Chondrocyte (in vitro differentiated cells): ENCODE data around the gene NTPCR. TPM values are rescaled to one million over a fixed set of nuclear protein-coding genes. Genes with fewer than 3 reads are reported as not detected.

Experiments used
- DNase-seq: peaks from one replicate; pipeline ENCODE4 v3.0.0; 2021; ENCODE audit warnings: mixed read lengths, low spot score
- H3K27ac Mint-ChIP-seq: one replicate; pipeline ENCODE4 v1.8.0; 2021; ENCODE audit warnings: mild to moderate bottlenecking, moderate library complexity, mixed read lengths; ENCODE audit not compliant: unreplicated experiment
- H3K27me3 Mint-ChIP-seq: 2 replicates; pipeline ENCODE4 v1.8.0; 2021; ENCODE audit warnings: low read depth, mixed read lengths
- H3K36me3 Mint-ChIP-seq: 2 replicates; pipeline ENCODE4 v1.8.0; 2021; ENCODE audit warnings: low read depth, mixed read lengths
- H3K4me1 Mint-ChIP-seq: 2 replicates; pipeline ENCODE4 v1.8.0; 2021; ENCODE audit warnings: low read depth, mild to moderate bottlenecking, mixed read lengths
- H3K4me3 Mint-ChIP-seq: one replicate; pipeline ENCODE4 v1.8.0; 2021; ENCODE audit warnings: mild to moderate bottlenecking, moderate library complexity, mixed read lengths; ENCODE audit not compliant: unreplicated experiment
- H3K9me3 Mint-ChIP-seq: 2 replicates; pipeline ENCODE4 v1.8.0; 2021; ENCODE audit warnings: low read depth, mixed read lengths
- CTCF ChIP-seq: fragments of 200-600 bp; sonication (generic); IDR thresholded peaks from 2 replicates; pipeline ENCODE4 v1.5.0; 2021; ENCODE audit warnings: antibody characterized with exemption, mild to moderate bottlenecking, moderate library complexity
- total RNA-seq: library from RNA; stranded (reverse); gene quantifications from 3 replicates; pipeline ENCODE4 v1.2.1, GENCODE V29; 2021

NTPCR gene
- total RNA-seq, 1 donor from 2014 or later: 24.8 TPM

- Mint-ChIP-seq H3K4me1 (peaks cover 11% of the 10 kb centered on the region), H3K36me3 (no peaks in the 10 kb centered on the region), H3K4me3 (no peak overlapping the region), H3K27me3 (peaks cover 3% of the 10 kb centered on the region), H3K27ac (no peak overlapping the region), H3K9me3 (no peaks in the 10 kb centered on the region)
- no peak for DNase-seq
- TF ChIP-seq CTCF: no peak
Observed at GRCh38 chr1:232927830-232928505, 22.4 kb upstream of the NTPCR start.

GRCh38 chr1:232932486-232933425, 17.7 kb upstream of the NTPCR start:
- H3K4me3 Mint-ChIP-seq: no peak overlapping the region
- H3K27me3 Mint-ChIP-seq: peaks cover 3% of the 10 kb centered on the region
- peaks cover 11% of the 10 kb centered on the region for H3K4me1 Mint-ChIP-seq
- TF ChIP-seq CTCF: no peak
- no peak for DNase-seq
- no peak overlapping the region for H3K27ac Mint-ChIP-seq
- H3K9me3 Mint-ChIP-seq: no peaks in the 10 kb centered on the region
- no peaks in the 10 kb centered on the region for H3K36me3 Mint-ChIP-seq

GRCh38 chr1:232936941-232937340, 13.5 kb upstream of the NTPCR start:
- Mint-ChIP-seq H3K9me3 (no peaks in the 10 kb centered on the region), H3K4me3 (no peak overlapping the region), H3K36me3 (no peaks in the 10 kb centered on the region), H3K27ac (no peak overlapping the region), H3K4me1 (peaks cover 11% of the 10 kb centered on the region), H3K27me3 (peaks cover 3% of the 10 kb centered on the region)
- TF ChIP-seq CTCF: no peak
- no peak for DNase-seq

- DNase-seq: no peak
- TF ChIP-seq CTCF: no peak
- peaks cover 3% of the 10 kb centered on the region for H3K27me3 Mint-ChIP-seq
- no peaks in the 10 kb centered on the region for H3K9me3 Mint-ChIP-seq
- no peak overlapping the region for H3K4me3 Mint-ChIP-seq
- no peaks in the 10 kb centered on the region for H3K36me3 Mint-ChIP-seq
- peaks cover 9% of the 10 kb centered on the region for H3K4me1 Mint-ChIP-seq
- no peak overlapping the region for H3K27ac Mint-ChIP-seq
Observed at GRCh38 chr1:232937741-232938375, 12.6 kb upstream of the NTPCR start.

GRCh38 chr1:232938926-232939325, 11.5 kb upstream of the NTPCR start:
- Mint-ChIP-seq H3K9me3 (no peaks in the 10 kb centered on the region), H3K4me3 (no peak overlapping the region), H3K27me3 (peaks cover 3% of the 10 kb centered on the region), H3K36me3 (no peaks in the 10 kb centered on the region), H3K27ac (no peak overlapping the region), H3K4me1 (peaks cover 3% of the 10 kb centered on the region)
- no peak for TF ChIP-seq CTCF
- DNase-seq: no peak
